Mesenchymal stem cell (in vitro differentiated cells and primary cell): ENCODE results near the gene DPP6.
A peak's percentile ranks its signal among the peaks of the same experiment; 100 is the strongest.

Source experiments
- DNase-seq: peaks from one replicate; pipeline ENCODE4 v3.0.0-alpha.2; 2013
- H2AFZ ChIP-seq: one replicate; pipeline ENCODE4 v1.6.1; 2013; ENCODE audit warnings: low read depth, mild to moderate bottlenecking, control low read depth, inconsistent platforms, low read length, moderate library complexity
- H2AK5ac ChIP-seq: 2 replicates; pipeline ENCODE4 v1.6.1; 2013; ENCODE audit warnings: low read length, moderate library complexity, mild to moderate bottlenecking, inconsistent platforms; ENCODE audit not compliant: severe bottlenecking
- H2BK120ac ChIP-seq: one replicate; pipeline ENCODE4 v1.6.1; 2013; ENCODE audit warnings: low read depth, mild to moderate bottlenecking, inconsistent platforms, low read length, moderate library complexity
- H2BK12ac ChIP-seq, 2 experiments: one replicate each; pipeline ENCODE4 v1.6.1; 2013; ENCODE audit warnings: inconsistent platforms in 2 of 2, low read length in 2 of 2, mild to moderate bottlenecking in 2 of 2, moderate library complexity in 2 of 2, control low read depth in 1 of 2
- H2BK15ac ChIP-seq: one replicate; pipeline ENCODE4 v1.6.1; 2013; ENCODE audit warnings: mild to moderate bottlenecking, low read depth, inconsistent platforms; ENCODE audit not compliant: poor library complexity, severe bottlenecking
- H2BK5ac ChIP-seq: 2 replicates; pipeline ENCODE4 v1.6.1; 2013; ENCODE audit warnings: low read depth, mild to moderate bottlenecking, low read length, control low read depth, inconsistent platforms; ENCODE audit not compliant: poor library complexity, severe bottlenecking
- H3K14ac ChIP-seq, 2 experiments: one replicate each; pipeline ENCODE4 v1.6.1; 2013; ENCODE audit warnings: inconsistent platforms in 2 of 2, low read length in 2 of 2, control low read depth in 1 of 2, mild to moderate bottlenecking in 1 of 2, moderate library complexity in 1 of 2
- H3K18ac ChIP-seq, 2 experiments: one replicate each; pipeline ENCODE4 v1.6.1; 2013; ENCODE audit warnings: inconsistent platforms in 2 of 2, low read length in 2 of 2, control low read depth in 1 of 2, low read depth in 1 of 2, mild to moderate bottlenecking in 1 of 2
- H3K23ac ChIP-seq, 2 experiments: one replicate each; pipeline ENCODE4 v1.6.1; 2013; ENCODE audit warnings: inconsistent platforms in 2 of 2, low read length in 2 of 2, mild to moderate bottlenecking in 2 of 2, moderate library complexity in 2 of 2, control low read depth in 1 of 2
- H3K27ac ChIP-seq: 2 replicates; pipeline ENCODE4 v1.5.1; 2013; ENCODE audit warnings: mild to moderate bottlenecking, moderate library complexity, low read length, control low read depth, inconsistent platforms; ENCODE audit not compliant: poor library complexity, severe bottlenecking
- H3K27me3 ChIP-seq, 2 experiments: 2 replicates each; pipeline versions ENCODE4 v1.6.1 to v1.7.0; 2013; ENCODE audit warnings: low read length in 2 of 2, mild to moderate bottlenecking in 2 of 2, moderate library complexity in 2 of 2, control low read depth in 1 of 2, inconsistent platforms in 1 of 2; ENCODE audit not compliant: control insufficient read depth in 1 of 2, insufficient read depth in 1 of 2
- H3K36me3 ChIP-seq, 2 experiments: 2 replicates each; pipeline versions ENCODE4 v1.6.1 to v1.7.0; 2013; ENCODE audit warnings: low read length in 2 of 2, control low read depth in 1 of 2, inconsistent platforms in 1 of 2, low read depth in 1 of 2, mild to moderate bottlenecking in 1 of 2; ENCODE audit not compliant: insufficient read depth in 2 of 2, control insufficient read depth in 1 of 2
- H3K4ac ChIP-seq, 2 experiments: one replicate each; pipeline ENCODE4 v1.6.1; 2013; ENCODE audit warnings: inconsistent platforms in 2 of 2, low read length in 2 of 2, mild to moderate bottlenecking in 2 of 2, moderate library complexity in 2 of 2, control low read depth in 1 of 2, low read depth in 1 of 2
- H3K4me1 ChIP-seq: 2 replicates; pipeline ENCODE4 v1.6.1; 2013; ENCODE audit warnings: low read depth, low read length, control low read depth; ENCODE audit not compliant: control insufficient read depth, insufficient read depth
- H3K4me2 ChIP-seq: 2 replicates; pipeline ENCODE4 v1.6.1; 2013; ENCODE audit warnings: low read length, mild to moderate bottlenecking, inconsistent platforms; ENCODE audit not compliant: poor library complexity, severe bottlenecking
- H3K4me3 ChIP-seq, 2 experiments: 2 replicates each; pipeline versions ENCODE4 v1.5.1 to v1.7.0; 2013; ENCODE audit warnings: low read length in 2 of 2, mild to moderate bottlenecking in 2 of 2, control low read depth in 1 of 2, low read depth in 1 of 2; ENCODE audit not compliant: insufficient read depth in 1 of 2
- H3K79me1 ChIP-seq: replicated peaks from 2 replicates; pipeline ENCODE4 v1.6.1; 2013; ENCODE audit warnings: mild to moderate bottlenecking, control low read depth, low read length, inconsistent platforms; ENCODE audit not compliant: poor library complexity, severe bottlenecking
- H3K9ac ChIP-seq: 2 replicates; pipeline ENCODE4 v1.7.0; 2013; ENCODE audit warnings: mild to moderate bottlenecking, low read length, moderate library complexity
- H3K9me3 ChIP-seq: 2 replicates; pipeline ENCODE4 v1.7.0; 2013; ENCODE audit warnings: mild to moderate bottlenecking, low read length; ENCODE audit not compliant: control insufficient read depth
- H4K8ac ChIP-seq: one replicate; pipeline ENCODE4 v1.6.1; 2013; ENCODE audit warnings: inconsistent platforms, mild to moderate bottlenecking, low read length, moderate library complexity
- H4K91ac ChIP-seq: one replicate; pipeline ENCODE4 v1.6.1; 2013; ENCODE audit warnings: mild to moderate bottlenecking, low read length, inconsistent platforms
- WGBS: methylation state at CpG from one replicate; pipeline ENCODE4 v1.1.7; 2013; ENCODE audit warnings: mixed read lengths; 5-methylcytosine and 5-hydroxymethylcytosine counted together

The DPP6 gene

DNA sequence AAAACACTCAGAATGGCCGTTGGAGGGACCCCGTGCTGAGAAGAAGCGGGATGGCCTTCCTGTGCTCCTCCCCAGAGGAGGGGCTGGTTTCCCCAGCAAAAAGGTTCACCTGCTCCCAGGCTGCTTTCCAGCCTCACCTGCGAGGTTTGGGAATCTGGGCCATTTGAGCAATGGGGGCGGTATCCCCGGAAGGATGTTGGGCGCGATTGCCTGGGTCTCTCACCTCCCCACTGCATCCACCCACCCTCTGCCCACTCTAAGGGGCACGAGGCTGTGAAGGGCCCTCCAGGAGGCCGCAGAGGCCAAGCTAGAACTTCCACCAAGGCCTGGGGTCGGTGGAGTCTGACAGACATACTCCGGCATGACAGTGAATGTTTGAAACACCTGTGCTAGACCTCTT is 803.2 kb downstream of the DPP6 start:
- Histone ChIP-seq H2BK5ac (no peak overlapping the region), H3K4me3 (no peak overlapping the region), H3K27ac (no peak overlapping the region), H3K9me3 (peaks cover 2% of the 10 kb centered on the region), H4K91ac (no peak overlapping the region), H2BK12ac (no peak overlapping the region), H3K4me2 (no peak overlapping the region), H2AFZ (no peak overlapping the region), H3K18ac (no peak overlapping the region), H2BK15ac (no peak overlapping the region), H3K14ac (no peak overlapping the region), H2AK5ac (no peak overlapping the region), H3K23ac (no peak overlapping the region), H3K36me3 (peaks cover 0 to 4% of the 10 kb centered on the region in 2 experiments), H2BK120ac (no peak overlapping the region), H3K79me1 (no peaks in the 10 kb centered on the region), H3K27me3 (no peaks in the 10 kb centered on the region), H4K8ac (no peak overlapping the region), H3K4ac (no peak overlapping the region), H3K9ac (no peak overlapping the region), H3K4me1 (no peaks in the 10 kb centered on the region)
- WGBS: 80% methylated on average over 12 of the region's 12 CpGs
- no peak for DNase-seq

DNA sequence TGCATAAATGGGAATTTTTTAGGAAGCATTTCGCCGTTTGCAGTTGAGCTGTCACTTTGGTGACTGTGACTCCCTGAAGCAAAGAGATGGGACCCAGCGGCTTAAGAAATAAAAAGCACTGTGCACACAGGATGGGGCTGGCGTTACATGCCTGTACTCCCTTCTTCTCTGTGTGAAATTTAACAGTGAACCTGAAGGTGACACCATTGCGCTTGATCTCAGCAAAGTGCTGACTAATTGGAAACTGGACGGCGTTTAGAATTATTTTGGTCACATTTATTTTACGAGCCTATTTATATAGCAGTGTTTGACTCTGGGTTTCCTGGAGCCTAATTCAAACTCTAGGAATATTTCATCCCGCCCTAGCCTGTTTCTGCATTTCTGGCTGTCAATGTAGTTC is 804.5 kb downstream of the DPP6 start:
- H3K9me3 ChIP-seq: no peaks in the 10 kb centered on the region
- H3K4me2 ChIP-seq: no peak overlapping the region
- H3K27ac ChIP-seq: no peak overlapping the region
- H2AFZ ChIP-seq: no peak overlapping the region
- no peak overlapping the region for H2BK120ac ChIP-seq
- no peak overlapping the region for H2BK5ac ChIP-seq
- no peak overlapping the region for H2BK12ac ChIP-seq
- no peak for DNase-seq
- H3K14ac ChIP-seq: no peak overlapping the region
- WGBS: 82% methylated on average over 9 of the region's 9 CpGs
- H3K18ac ChIP-seq: no peak overlapping the region
- H3K79me1 ChIP-seq: no peaks in the 10 kb centered on the region
- no peak overlapping the region for H3K23ac ChIP-seq
- H3K4me1 ChIP-seq: no peaks in the 10 kb centered on the region
- H2BK15ac ChIP-seq: no peak overlapping the region
- no peaks in the 10 kb centered on the region for H3K27me3 ChIP-seq
- H2AK5ac ChIP-seq: no peak overlapping the region
- H4K91ac ChIP-seq: no peak overlapping the region
- no peak overlapping the region for H3K4ac ChIP-seq
- no peak overlapping the region for H3K9ac ChIP-seq
- H3K36me3 ChIP-seq: peaks cover 0 to 4% of the 10 kb centered on the region in 2 experiments
- no peak overlapping the region for H4K8ac ChIP-seq
- H3K4me3 ChIP-seq: no peak overlapping the region

GRCh38 chr7:154857240-154857639 is 805.0 kb downstream of the DPP6 start:
- Histone ChIP-seq H2AK5ac (no peak overlapping the region), H3K18ac (no peak overlapping the region), H3K14ac (no peak overlapping the region), H3K4ac (no peak overlapping the region), H3K23ac (no peak overlapping the region), H3K4me1 (no peaks in the 10 kb centered on the region), H2BK5ac (no peak overlapping the region), H2BK15ac (no peak overlapping the region), H3K4me2 (no peak overlapping the region), H4K91ac (no peak overlapping the region), H2BK120ac (no peak overlapping the region), H3K27me3 (no peaks in the 10 kb centered on the region), H3K36me3 (peaks cover 0 to 4% of the 10 kb centered on the region in 2 experiments), H3K9ac (no peak overlapping the region), H3K79me1 (no peaks in the 10 kb centered on the region), H2BK12ac (no peak overlapping the region), H2AFZ (no peak overlapping the region), H3K27ac (no peak overlapping the region), H4K8ac (no peak overlapping the region), H3K4me3 (no peak overlapping the region), H3K9me3 (no peaks in the 10 kb centered on the region)
- DNase-seq: no peak
- WGBS: 78% methylated on average over 2 of the region's 3 CpGs

- Histone ChIP-seq H4K8ac (no peak overlapping the region), H3K4me1 (no peaks in the 10 kb centered on the region), H3K9ac (no peak overlapping the region), H3K27me3 (no peaks in the 10 kb centered on the region), H2BK5ac (no peak overlapping the region), H2AFZ (no peak overlapping the region), H3K27ac (no peak overlapping the region), H2AK5ac (no peak overlapping the region), H4K91ac (peak overlapping the region; percentile 56), H3K9me3 (no peaks in the 10 kb centered on the region), H3K23ac (no peak overlapping the region), H2BK120ac (no peak overlapping the region), H3K79me1 (no peaks in the 10 kb centered on the region), H3K4ac (no peak overlapping the region), H3K36me3 (peaks cover 0 to 4% of the 10 kb centered on the region in 2 experiments), H3K4me3 (no peak overlapping the region), H3K4me2 (no peak overlapping the region), H2BK15ac (peak overlapping the region; percentile 63), H3K14ac (no peak overlapping the region), H3K18ac (no peak overlapping the region), H2BK12ac (no peak overlapping the region)
- 78% methylated on average over 27 of the region's 27 CpGs for WGBS
- DNase-seq: no peak
These were observed 805.8 kb downstream of the DPP6 start for GRCh38 chr7:154857728-154858681.
